HUES6 (cell line): ENCODE measurements around the gene SSBP4.

Experiments
- H3K27ac ChIP-seq: 2 replicates; pipeline ENCODE4 v1.7.0; 2013; ENCODE audit warnings: low read depth, mild to moderate bottlenecking, low read length, inconsistent platforms
- H3K27me3 ChIP-seq: 2 replicates; pipeline ENCODE4 v1.6.1; 2013; ENCODE audit warnings: low read length; ENCODE audit not compliant: control insufficient read depth, insufficient read depth
- H3K36me3 ChIP-seq: 2 replicates; pipeline ENCODE4 v1.6.1; 2013; ENCODE audit warnings: low read length; ENCODE audit not compliant: control insufficient read depth, insufficient read depth
- H3K4me1 ChIP-seq: 2 replicates; pipeline ENCODE4 v1.6.1; 2013; ENCODE audit warnings: low read length; ENCODE audit not compliant: control insufficient read depth, insufficient read depth
- H3K4me3 ChIP-seq: 2 replicates; pipeline ENCODE4 v1.5.1; 2013; ENCODE audit warnings: low read depth, low read length
- H3K9ac ChIP-seq: one replicate; pipeline ENCODE4 v1.6.1; 2013; ENCODE audit warnings: mild to moderate bottlenecking, low read length
- H3K9me3 ChIP-seq: 2 replicates; pipeline ENCODE4 v1.6.1; 2013; ENCODE audit warnings: low read depth, low read length; ENCODE audit not compliant: control insufficient read depth, insufficient read depth

SSBP4 gene

DNA sequence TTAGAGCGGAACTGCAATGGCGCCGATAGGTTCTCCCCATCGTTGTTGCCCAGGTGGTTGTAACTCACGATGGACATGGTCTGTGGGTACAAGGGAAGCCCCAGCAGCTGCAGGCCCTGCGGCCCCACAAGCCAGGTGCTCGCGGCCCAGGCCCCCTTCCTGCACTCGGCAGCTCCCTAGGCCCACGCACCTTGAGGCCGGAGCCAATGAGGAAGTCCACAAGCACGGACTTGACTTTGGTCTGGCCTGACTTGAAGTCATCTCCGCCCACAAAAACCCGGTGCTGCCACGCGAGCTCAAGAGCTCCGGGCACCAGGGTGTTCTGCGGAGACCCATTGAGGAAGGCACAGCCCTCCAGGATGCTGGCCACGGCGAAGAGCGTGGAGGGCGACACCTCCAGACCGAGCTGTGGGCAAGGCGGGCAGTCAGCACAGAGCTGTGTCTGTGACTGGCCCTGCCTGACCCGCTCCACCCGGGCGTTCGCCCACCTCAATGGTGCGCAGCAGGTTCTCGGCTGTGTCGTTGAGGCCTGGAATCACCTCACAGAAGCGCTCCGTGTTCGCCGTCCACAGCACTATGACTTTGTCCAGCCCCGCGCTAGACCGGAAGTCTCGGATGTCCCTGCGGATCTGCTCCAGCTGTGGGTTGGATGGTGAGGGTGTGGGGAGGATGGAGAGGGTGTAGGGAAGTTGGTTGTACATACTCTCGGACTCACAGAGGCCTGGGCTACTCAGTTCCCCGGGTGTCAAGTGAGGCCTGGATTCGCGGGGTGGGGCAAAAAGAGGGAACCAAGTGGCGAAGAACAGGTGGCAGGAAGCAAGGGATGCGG lies 16.9 kb downstream of the SSBP4 start:
- Histone ChIP-seq H3K36me3 (peaks cover 20% of the 10 kb centered on the region), H3K4me1 (peaks cover 52% of the 10 kb centered on the region), H3K27ac (no peak overlapping the region), H3K9me3 (no peaks in the 10 kb centered on the region), H3K27me3 (no peaks in the 10 kb centered on the region), H3K9ac (no peak overlapping the region), H3K4me3 (peak overlapping the region; percentile 88)

DNA sequence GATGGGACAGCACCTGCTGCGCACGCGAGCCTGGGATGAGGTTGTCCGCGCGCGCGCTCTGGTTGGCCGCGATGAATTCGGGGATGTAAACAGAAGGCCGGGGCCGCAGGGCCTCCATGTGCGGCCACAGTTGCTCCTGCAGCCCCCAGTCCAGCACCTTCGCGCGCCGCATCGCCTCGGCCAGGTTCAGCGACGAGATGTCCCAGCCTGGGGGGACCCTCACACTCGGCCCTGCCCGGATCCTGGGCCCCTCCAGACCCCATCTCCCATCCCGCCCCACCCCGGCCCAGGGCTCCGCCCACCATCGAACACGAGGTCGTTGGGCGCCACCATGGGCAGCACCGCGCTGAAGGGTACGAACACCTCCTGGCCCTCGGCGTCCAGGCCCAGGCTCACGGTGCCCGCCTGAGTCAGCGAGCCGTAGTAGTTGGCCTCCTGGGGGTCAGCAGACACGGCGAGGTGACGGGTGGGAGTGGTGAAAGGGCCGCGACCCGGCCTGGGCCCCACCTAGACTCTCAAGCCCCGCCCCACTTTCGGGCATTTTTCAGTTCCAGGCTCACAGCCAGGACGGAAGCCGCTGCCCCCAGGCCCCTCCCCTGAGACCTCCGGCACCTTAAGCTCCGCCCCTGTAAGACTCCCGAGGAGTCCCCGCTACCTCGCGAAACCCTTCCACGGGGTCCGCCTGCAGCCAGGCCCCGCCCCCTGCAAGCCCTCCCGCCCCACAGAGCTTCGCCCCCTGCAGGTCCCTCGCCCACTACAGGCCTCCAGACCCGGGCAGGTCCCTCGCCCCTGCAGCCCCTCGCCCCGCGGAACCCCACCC lies 17.7 kb downstream of the SSBP4 start:
- Histone ChIP-seq H3K9ac (peak overlapping the region; percentile 68), H3K4me3 (peak overlapping the region; percentile 88), H3K4me1 (peaks cover 46% of the 10 kb centered on the region), H3K27ac (peak overlapping the region; percentile 64; the same call in 1 of the 2 replicates), H3K27me3 (no peaks in the 10 kb centered on the region), H3K36me3 (peaks cover 20% of the 10 kb centered on the region), H3K9me3 (no peaks in the 10 kb centered on the region)

DNA sequence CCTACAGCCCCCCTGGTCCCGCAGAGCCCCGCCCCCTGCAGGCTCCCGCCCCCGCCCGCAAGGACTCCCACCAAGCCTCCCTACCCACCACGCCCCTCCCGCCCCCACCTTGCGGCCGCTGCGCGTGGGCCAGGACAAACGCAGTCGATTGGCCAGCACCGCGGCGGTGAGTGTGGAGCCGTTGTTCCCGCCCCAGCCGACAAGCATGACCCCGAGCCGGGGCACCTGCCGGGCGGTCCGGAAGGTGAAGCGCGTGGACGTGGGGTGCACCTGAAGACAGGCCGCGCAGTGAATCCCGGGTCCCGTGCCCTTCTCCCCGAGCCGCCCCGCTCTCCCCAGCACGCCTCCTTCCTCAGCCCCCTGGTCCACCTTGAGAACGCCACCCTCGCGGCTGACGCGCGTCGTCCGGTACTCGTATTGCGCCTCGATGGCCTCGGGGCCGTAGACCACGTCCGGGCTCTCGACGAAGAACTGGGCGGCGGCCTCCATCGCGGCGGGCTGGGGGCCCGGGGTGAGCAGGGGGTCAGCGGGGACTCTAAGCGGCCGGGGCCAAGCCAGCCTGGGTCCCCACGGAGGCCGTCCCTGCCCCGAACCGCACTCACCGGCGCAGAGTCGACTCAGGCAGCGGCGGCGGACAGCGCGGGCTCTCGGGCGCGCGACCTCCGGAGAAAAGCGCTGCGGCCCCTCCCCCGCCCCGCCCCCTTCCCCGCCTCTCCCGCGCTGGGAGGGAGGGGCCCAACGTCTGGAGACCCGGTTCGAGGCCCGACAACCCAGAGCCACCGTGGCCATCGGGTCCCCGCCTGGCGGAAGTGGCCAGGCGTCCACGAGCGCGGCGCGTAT lies 18.5 kb downstream of the SSBP4 start, which contains the start of gene ISYNA1:
Gene ISYNA1, minus strand, starts transcription at position 643 of the 840 bp plus-strand sequence. Its CDS starts 154 bp downstream, at position 489.
- peak within 1 kb of the TSS; percentile 88 for H3K4me3 ChIP-seq
- H3K9ac ChIP-seq = peak within 1 kb of the TSS; percentile 68
- peaks cover 20% of the 10 kb centered on the region for H3K36me3 ChIP-seq
- H3K27me3 ChIP-seq = no peaks in the 10 kb centered on the region
- H3K27ac ChIP-seq = peak within 1 kb of the TSS; percentile 64; the same call in 1 of the 2 replicates
- H3K4me1 ChIP-seq = peaks cover 39% of the 10 kb centered on the region
- no peaks in the 10 kb centered on the region for H3K9me3 ChIP-seq

DNA sequence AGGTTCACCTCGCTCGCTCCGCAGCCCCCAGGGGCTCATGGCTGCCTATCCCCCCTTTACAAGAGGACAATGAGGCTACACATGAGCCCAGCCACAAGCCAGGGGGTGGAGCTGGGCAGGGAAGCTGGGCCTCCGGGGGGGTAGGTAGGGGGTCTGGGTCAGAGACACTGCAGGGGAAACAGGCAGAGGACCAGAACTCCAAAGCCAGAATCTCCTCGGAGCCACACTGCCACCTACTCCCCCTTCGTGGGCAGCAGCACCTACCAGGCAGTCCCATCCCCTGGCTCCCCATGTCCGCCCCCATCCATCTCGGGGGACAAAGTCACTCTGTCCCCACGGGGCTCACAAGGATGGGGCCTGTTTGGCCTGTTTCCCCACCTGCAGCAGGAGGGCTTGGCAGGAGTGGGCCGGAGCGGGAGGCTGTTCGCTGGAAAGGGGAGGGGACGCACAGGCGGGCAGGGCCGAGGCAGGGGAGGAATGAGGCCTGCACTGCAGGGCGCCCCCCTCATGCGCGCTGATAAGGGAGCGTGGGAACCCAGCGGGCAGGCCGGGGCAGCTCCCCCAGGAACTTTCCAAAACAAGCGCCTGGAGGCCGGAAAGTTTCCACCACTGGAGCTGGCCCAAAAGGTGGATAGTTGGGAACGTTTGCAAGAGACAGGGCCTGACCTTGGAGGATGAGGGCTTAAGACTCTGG lies 19.3 kb downstream of the SSBP4 start:
- Histone ChIP-seq H3K4me1 (peaks cover 34% of the 10 kb centered on the region), H3K9me3 (no peaks in the 10 kb centered on the region), H3K36me3 (peaks cover 20% of the 10 kb centered on the region), H3K9ac (peak overlapping the region; percentile 62), H3K27me3 (no peaks in the 10 kb centered on the region), H3K4me3 (peak overlapping the region; percentile 88), H3K27ac (peak overlapping the region; percentile 40; the same call in 1 of the 2 replicates)

DNA sequence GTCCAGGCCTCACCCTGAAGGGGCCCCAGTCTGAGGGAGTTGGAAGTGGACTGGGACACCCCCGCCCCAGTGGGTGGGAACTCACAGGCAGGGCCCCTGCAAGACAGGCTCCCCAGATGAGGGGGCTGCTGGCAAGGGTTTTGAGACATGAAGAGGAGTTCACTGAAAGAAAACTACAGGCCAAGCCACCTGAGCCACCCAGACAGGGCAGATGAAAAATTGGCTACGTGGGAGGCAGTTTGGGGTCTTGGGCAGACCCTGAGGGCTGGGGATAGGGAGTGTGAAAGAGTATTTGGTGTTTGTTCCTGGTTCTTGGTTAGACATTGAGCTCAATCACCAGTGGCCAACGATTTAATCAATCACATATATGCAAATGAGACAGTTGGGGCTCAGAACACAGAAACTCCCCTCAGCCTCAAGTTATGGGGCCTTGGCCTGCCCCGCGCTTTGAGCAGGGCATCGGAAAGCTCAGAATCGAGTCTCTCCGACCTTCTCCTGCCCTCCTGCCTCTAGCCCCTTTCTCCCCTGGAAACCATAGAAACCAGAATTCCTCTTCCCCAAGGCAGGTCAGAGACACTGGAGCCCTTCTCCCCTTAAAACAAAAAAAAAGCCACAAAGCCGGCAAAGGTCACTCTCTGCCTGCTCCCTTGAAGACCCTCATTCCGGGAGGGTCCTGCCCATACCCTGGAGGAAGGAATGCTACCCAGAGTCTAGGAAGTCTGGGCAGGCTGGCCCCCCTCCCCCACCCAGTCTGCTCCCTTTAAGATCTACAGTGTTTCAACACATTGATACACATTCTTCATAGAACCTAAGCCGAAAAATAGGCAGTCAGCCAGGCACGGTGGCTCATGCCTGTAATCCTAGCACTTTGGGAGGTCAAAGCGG lies 20.1 kb downstream of the SSBP4 start:
- Histone ChIP-seq H3K27me3 (no peaks in the 10 kb centered on the region), H3K36me3 (peaks cover 23% of the 10 kb centered on the region), H3K9ac (peak overlapping the region; percentile 27), H3K27ac (peak overlapping the region; percentile 40; the same call in 1 of the 2 replicates), H3K4me3 (peak overlapping the region; percentile 88; the same call in 1 of the 2 replicates), H3K4me1 (peaks cover 31% of the 10 kb centered on the region), H3K9me3 (no peaks in the 10 kb centered on the region)

DNA sequence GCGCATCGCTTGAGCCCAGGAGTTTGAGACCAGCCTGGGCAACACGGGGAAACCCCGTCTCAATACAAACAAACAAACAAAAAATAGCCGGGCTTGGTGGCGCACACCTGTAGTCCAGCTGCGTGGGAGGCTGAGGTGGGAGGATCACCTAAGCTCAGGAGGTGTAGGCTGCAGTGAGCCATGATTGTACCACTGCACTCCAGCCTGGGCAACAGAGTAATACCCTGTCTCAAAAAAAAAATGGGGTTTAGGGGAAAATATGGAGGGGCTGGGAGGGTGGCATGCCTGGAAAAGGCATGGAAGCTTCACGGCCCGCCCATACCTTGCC lies 20.7 kb downstream of the SSBP4 start:
- H3K27me3 ChIP-seq = no peaks in the 10 kb centered on the region
- peaks cover 26% of the 10 kb centered on the region for H3K36me3 ChIP-seq
- peaks cover 28% of the 10 kb centered on the region for H3K4me1 ChIP-seq
- H3K27ac ChIP-seq = no peak overlapping the region
- H3K9ac ChIP-seq = peak overlapping the region; percentile 27
- no peaks in the 10 kb centered on the region for H3K9me3 ChIP-seq
- H3K4me3 ChIP-seq = no peak overlapping the region

DNA sequence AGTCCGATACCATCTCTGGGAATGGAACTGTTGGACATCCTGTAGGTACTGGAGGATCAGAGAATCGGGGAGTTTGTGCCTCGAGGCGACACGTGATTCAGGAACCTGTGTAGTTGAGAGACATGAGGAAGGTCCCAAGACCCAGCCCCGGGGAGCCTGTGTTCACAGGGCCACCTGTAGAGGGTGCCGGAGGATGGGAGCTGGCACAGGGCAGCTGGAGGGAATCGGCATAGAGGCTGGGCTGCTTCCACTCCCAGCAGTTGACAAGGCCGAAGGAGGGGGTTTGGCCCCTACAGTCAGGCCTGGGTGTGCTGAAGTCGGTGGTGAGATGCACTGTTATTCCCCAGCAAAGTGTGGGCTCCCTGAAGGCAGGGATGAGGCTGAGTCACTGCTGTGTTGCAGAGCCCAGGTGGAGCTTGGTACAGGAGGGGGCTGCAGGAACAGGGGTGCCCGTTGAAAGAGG lies 21.2 kb downstream of the SSBP4 start:
- peaks cover 22% of the 10 kb centered on the region for H3K36me3 ChIP-seq
- no peak overlapping the region for H3K9ac ChIP-seq
- H3K27me3 ChIP-seq = no peaks in the 10 kb centered on the region
- H3K9me3 ChIP-seq = no peaks in the 10 kb centered on the region
- H3K4me3 ChIP-seq = no peak overlapping the region
- H3K27ac ChIP-seq = no peak overlapping the region
- H3K4me1 ChIP-seq = peaks cover 28% of the 10 kb centered on the region

DNA sequence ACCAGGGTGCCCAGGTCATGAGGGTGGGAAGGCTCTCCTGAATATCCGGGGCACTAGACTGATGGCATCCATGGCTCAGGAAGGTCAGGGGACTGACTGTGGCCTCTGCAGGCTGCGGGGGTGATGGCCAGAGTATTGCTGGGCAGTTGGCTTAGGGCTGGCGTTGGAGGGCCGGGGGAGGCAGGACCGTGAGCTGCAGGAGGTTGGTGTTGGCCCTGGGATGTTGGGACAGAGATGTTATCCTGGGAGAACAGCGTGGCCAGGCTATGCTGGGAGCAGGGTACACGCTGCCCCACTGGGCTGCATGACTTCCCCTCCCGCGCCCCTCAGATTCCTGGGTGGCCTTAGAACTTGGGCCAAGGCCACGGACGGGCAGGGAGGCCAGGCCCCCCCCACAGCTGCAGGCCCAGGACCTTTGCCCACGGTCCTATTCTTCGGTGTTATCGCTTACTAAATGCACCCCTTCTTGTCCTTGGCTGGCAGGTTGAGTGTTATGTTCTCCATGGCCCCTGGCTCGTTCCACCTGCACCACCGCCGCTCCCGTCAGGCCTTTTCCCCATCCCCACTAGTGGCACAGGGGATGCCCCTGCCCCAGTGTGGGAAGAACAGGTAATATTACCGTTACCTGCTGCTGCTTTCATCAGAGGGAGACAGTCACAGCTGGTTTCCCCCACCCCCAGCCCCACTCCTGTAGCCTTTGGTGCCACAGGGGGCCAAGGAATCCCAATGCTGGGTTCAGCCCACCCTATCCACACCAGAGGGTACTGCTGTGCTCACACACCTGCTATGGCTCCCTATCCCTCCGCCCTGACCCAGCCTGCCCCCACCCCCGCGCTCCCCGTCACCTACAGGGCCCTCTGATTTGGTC lies 22.0 kb downstream of the SSBP4 start:
- no peaks in the 10 kb centered on the region for H3K27me3 ChIP-seq
- no peak overlapping the region for H3K4me3 ChIP-seq
- H3K36me3 ChIP-seq = peaks cover 22% of the 10 kb centered on the region
- H3K27ac ChIP-seq = no peak overlapping the region
- H3K9me3 ChIP-seq = no peaks in the 10 kb centered on the region
- H3K4me1 ChIP-seq = peaks cover 27% of the 10 kb centered on the region
- H3K9ac ChIP-seq = no peak overlapping the region
